ENCODE data around the gene SLC37A2.

- TF ChIP-seq FOXP1 (CRISPR knock-in tag; IDR thresholded peaks at IDR 0.05; ENCODE audit: borderline replicate concordance) (no peak), ZNF121 (CRISPR knock-in tag; IDR thresholded peaks at IDR 0.05) (no peak), MYBL2 (CRISPR knock-in tag; IDR thresholded peaks at IDR 0.05) (no peak), NFYB (CRISPR knock-in tag; conservative IDR thresholded peaks at IDR 0.05; ENCODE audit: low read depth) (no peak), ZNF416 (CRISPR knock-in tag; IDR thresholded peaks at IDR 0.05) (no peak), FOXJ3 (CRISPR knock-in tag; IDR thresholded peaks at IDR 0.05; ENCODE audit: borderline replicate concordance) (no peak), CTCF (IDR thresholded peaks at IDR 0.05) (no peak), E2F4 (CRISPR knock-in tag; IDR thresholded peaks at IDR 0.05; ENCODE audit: borderline replicate concordance, low read depth) (no peak), ATF1 (CRISPR knock-in tag; IDR thresholded peaks at IDR 0.05) (no peak), ETV6 (CRISPR knock-in tag; IDR thresholded peaks at IDR 0.05) (no peak)
- TF ChIP-seq, protein P1, sequence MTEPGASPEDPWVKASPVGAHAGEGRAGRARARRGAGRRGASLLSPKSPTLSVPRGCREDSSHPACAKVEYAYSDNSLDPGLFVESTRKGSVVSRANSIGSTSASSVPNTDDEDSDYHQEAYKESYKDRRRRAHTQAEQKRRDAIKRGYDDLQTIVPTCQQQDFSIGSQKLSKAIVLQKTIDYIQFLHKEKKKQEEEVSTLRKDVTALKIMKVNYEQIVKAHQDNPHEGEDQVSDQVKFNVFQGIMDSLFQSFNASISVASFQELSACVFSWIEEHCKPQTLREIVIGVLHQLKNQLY (CRISPR knock-in tag; IDR thresholded peaks at IDR 0.05): no peak
- TF ChIP-seq, protein P2, sequence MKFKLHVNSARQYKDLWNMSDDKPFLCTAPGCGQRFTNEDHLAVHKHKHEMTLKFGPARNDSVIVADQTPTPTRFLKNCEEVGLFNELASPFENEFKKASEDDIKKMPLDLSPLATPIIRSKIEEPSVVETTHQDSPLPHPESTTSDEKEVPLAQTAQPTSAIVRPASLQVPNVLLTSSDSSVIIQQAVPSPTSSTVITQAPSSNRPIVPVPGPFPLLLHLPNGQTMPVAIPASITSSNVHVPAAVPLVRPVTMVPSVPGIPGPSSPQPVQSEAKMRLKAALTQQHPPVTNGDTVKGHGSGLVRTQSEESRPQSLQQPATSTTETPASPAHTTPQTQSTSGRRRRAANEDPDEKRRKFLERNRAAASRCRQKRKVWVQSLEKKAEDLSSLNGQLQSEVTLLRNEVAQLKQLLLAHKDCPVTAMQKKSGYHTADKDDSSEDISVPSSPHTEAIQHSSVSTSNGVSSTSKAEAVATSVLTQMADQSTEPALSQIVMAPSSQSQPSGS (CRISPR knock-in tag; IDR thresholded peaks at IDR 0.05; ENCODE audit: borderline replicate concordance, low read depth): no peak
- TF ChIP-seq, protein P3, sequence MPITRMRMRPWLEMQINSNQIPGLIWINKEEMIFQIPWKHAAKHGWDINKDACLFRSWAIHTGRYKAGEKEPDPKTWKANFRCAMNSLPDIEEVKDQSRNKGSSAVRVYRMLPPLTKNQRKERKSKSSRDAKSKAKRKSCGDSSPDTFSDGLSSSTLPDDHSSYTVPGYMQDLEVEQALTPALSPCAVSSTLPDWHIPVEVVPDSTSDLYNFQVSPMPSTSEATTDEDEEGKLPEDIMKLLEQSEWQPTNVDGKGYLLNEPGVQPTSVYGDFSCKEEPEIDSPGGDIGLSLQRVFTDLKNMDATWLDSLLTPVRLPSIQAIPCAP (CRISPR knock-in tag; IDR thresholded peaks at IDR 0.05): no peak
Measured at GRCh38 chr11:125132071-125132470, 69.0 kb downstream of the SLC37A2 start.

All from WTC11 (cell line).